NT2/D1 (cell line): Measurements from ENCODE around the gene PDE3A.

ENCODE experiments used
- SUZ12 ChIP-seq: IDR thresholded peaks from 2 replicates; pipeline ENCODE4 v1.6.1; 2011; ENCODE audit not compliant: insufficient read length, insufficient read depth; ENCODE audit errors: extremely low read depth
- YY1 ChIP-seq: IDR thresholded peaks from 2 replicates; pipeline ENCODE4 v1.6.1; 2011; ENCODE audit not compliant: insufficient read length, insufficient read depth
- ZNF274 ChIP-seq: IDR thresholded peaks from 2 replicates; pipeline ENCODE4 v1.6.1; 2011; ENCODE audit warnings: mild to moderate bottlenecking, low read depth, low read length

DNA sequence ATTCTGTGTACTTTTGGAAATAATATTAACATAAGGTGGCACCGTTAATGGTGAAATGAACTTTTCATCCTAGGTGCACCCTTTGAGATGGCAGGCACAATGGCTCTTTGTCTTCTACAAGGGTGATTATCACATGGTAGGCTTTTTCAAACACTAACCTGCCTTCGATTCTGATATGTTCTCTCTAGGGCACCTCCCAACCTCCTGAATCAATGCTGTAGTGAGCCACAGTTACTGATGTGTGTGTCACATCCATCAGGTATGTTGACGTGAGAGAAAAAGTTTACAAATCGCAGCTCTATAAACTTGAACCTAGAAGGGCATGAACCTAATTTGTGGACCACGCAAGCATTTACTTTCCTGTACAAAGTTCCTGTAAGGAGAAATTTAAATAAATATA, 25.4 kb downstream of the PDE3A start:
- TF ChIP-seq YY1 = no peak
- TF ChIP-seq SUZ12 = no peak
- no peak for TF ChIP-seq ZNF274
